ENCODE results near the gene RPL9.
"Not testable (repeated sequence)": the region's sequence is repeated elsewhere in the genome, so short reads cannot be mapped to it uniquely, and the experiment has no call there.

Gene RPL9

DNA sequence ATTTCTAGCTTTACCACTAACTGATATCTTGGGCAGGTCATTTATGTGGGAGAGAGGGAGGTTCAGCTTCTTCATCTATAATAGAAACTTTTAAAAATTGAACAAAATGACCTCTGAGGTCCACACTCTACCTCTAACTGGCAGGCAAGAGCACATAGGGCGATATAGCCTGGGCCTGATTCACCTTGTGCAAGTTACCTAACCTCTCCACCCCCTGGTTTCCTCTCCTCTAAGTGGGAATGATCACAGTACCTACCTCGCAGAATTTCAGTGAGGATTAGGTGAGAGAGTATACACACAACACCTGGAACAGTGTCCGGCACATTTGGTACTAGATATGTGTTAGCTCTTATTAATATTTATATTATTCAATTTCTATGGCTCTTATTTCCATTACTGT lies 36.5 kb downstream of the RPL9 start:
- no peak for DNase-seq

DNA sequence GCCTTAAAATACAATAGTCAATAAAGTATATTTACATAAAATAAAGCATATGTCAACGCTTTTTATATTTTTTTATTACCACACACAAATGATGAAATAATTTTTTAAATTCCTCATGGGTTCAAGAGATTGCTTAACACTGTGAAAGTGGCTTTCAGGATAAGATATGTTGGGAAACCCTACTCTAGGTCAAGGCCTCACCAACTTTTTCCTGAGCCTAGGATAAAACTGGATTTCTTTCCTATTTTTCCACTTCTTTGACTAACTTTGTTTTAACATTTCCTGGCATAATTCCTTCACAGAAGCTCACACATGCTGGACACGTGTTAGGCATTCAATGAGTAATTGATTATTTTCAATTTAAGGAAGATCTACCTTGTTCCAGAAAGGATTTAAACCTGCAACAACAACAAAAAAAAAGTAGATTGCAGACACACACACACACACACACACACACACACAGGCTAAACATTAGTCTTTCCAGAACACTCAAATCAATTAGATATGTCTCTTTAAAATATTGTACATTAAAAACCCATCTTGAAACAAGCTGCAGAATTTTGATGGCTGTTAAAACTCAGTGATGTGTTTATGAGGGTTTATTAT lies 42.9 kb downstream of the RPL9 start:
- DNase-seq = no peak

GRCh38 chr4:39411561-39411960 lies 47.2 kb downstream of the RPL9 start:
- not testable (repeated sequence) for DNase-seq

DNA sequence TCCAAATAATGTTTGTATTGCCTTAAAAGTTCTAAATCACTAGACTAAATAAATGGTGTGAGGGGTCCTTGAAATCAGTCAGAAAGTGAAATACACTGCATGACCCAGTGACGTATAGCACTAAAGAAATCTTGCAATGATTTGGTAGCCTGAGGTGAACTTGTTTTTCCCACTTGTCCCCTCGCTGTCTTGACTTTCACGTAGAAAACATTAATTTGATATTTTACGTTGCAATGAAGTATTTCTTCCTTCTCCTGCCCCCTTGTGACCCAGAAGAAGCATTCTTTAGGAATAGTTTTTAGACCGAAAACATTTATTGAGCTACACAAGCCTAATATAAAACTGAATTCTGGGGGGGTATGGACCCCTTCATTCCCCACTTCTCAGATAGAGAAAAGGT lies 48.3 kb downstream of the RPL9 start:
- DNase-seq = no peak

DNA sequence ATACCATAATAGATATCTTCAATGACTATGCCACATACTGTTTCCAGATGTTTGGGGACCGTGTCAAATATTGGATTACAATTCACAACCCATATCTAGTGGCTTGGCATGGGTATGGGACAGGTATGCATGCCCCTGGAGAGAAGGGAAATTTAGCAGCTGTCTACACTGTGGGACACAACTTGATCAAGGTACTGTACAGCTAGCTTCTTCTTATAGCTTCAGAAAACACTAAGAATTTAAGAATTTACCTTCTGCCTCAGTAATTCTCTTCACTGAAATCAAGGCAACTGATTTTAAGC lies 51.2 kb downstream of the RPL9 start:
- no peak for DNase-seq

DNA sequence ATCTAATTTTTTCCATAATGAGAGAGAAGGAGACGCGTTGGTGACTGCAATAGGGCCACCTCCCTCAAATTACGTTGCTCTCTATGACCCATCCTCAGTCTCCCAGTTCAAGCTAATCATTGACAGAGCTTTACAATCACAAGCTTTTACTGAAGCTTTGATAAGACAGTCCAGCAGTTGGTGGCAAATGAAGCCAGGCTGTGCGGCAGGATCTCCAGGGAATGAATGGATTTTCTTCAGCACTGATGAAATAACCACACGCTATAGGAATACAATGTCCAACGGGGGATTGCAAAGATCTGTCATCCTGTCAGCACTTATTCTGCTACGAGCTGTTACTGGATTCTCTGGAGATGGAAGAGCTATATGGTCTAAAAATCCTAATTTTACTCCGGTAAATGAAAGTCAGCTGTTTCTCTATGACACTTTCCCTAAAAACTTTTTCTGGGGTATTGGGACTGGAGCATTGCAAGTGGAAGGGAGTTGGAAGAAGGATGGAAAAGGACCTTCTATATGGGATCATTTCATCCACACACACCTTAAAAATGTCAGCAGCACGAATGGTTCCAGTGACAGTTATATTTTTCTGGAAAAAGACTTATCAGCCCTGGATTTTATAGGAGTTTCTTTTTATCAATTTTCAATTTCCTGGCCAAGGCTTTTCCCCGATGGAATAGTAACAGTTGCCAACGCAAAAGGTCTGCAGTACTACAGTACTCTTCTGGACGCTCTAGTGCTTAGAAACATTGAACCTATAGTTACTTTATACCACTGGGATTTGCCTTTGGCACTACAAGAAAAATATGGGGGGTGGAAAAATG lies 51.7 kb downstream of the RPL9 start, which contains the start of gene KLB:
KLB (plus strand) TSS at position 168 of the 821 bp plus-strand sequence; CDS start at position 188, 20 bp downstream.
- DNase-seq = no peak
